ENCODE data around the gene CUX1. TPM values are rescaled to one million over a fixed set of nuclear protein-coding genes. Genes with fewer than 3 reads are reported as not detected.

The CUX1 gene
- total RNA-seq, 4 donors from 2014 or later = 56.9 to 124 (median 93.2) TPM

GRCh38 chr7:101953248-101953819, 135.9 kb downstream of the CUX1 start:
- intact Hi-C loops (cut with DNase I; ENCODE audit: low total_unique reads) = no loop called here
- in situ Hi-C loops (cut with MboI; ENCODE audit: low pct_ligation_motif_present in 1 of 4, low pct_unique_long_range_greater_than_20kb in 1 of 4, low sequenced_read_pairs in 3 of 4) = no loop called here
- Histone ChIP-seq H3K27ac (peak overlapping the region; percentile 72 to 84 (median 76)), H3K27me3 (no peaks in the 10 kb centered on the region), H3K4me1 (peaks cover 17 to 42% (median 24%) of the 10 kb centered on the region in 4 donors), H3K4me3 (no peak overlapping the region), H3K36me3 (no peaks in the 10 kb centered on the region), H3K9me3 (no peaks in the 10 kb centered on the region)
- TF ChIP-seq EP300 (IDR thresholded peaks at IDR 0.05; ENCODE audit: low read depth) (peak; percentile 65), POLR2AphosphoS5 (IDR thresholded peaks at IDR 0.05) (peak; percentile 50 to 87 (median 60)), CTCF (IDR thresholded peaks at IDR 0.05) (peak in 1 of 5 experiments; percentile 9), POLR2A (IDR thresholded peaks at IDR 0.05) (no peak)
- no peak for DNase-seq
- WGBS, 2 donors (ENCODE audit: low coverage in 1 of 2) = 58 to 65% methylated on average over 12 to 14 of the region's 14 CpGs

GRCh38 chr7:101954499-101954898, 137.1 kb downstream of the CUX1 start:
- no peaks in the 10 kb centered on the region for H3K9me3 ChIP-seq
- DNase-seq = no peak
- H3K36me3 ChIP-seq = no peaks in the 10 kb centered on the region
- 67 to 71% methylated on average over 1 to 5 of the region's 5 CpGs for WGBS, 2 donors (ENCODE audit: low coverage in 1 of 2)
- H3K27me3 ChIP-seq = no peaks in the 10 kb centered on the region
- in situ Hi-C loops (cut with MboI; ENCODE audit: low pct_ligation_motif_present in 1 of 4, low pct_unique_long_range_greater_than_20kb in 1 of 4, low sequenced_read_pairs in 3 of 4) (no loop called here), intact Hi-C loops (cut with DNase I; ENCODE audit: low total_unique reads) (no loop called here)
- H3K4me1 ChIP-seq = peaks cover 18 to 48% (median 29%) of the 10 kb centered on the region in 4 donors
- H3K4me3 ChIP-seq = no peak overlapping the region
- TF ChIP-seq POLR2AphosphoS5 (IDR thresholded peaks at IDR 0.05) (no peak), EP300 (IDR thresholded peaks at IDR 0.05; ENCODE audit: low read depth) (no peak), CTCF (IDR thresholded peaks at IDR 0.05) (no peak), POLR2A (IDR thresholded peaks at IDR 0.05) (no peak)
- H3K27ac ChIP-seq = peak overlapping the region; percentile 72 to 84 (median 76)

- intact Hi-C loops (cut with DNase I; ENCODE audit: low total_unique reads) = no loop called here
Observed at GRCh38 chr7:101956130-101956529, 138.7 kb downstream of the CUX1 start.

More at GRCh38 chr7:101956130-101956529, 138.7 kb downstream of the CUX1 start:
- no peaks in the 10 kb centered on the region for H3K27me3 ChIP-seq
- H3K4me3 ChIP-seq = no peak overlapping the region
- 79 to 90% methylated on average over 12 of the region's 12 CpGs for WGBS, 2 donors (ENCODE audit: low coverage in 1 of 2)
- no peaks in the 10 kb centered on the region for H3K36me3 ChIP-seq
- peaks cover 13 to 36% (median 26%) of the 10 kb centered on the region in 4 donors for H3K4me1 ChIP-seq
- no peak overlapping the region for H3K27ac ChIP-seq
- TF ChIP-seq POLR2AphosphoS5 (IDR thresholded peaks at IDR 0.05) (no peak), CTCF (IDR thresholded peaks at IDR 0.05) (no peak), EP300 (IDR thresholded peaks at IDR 0.05; ENCODE audit: low read depth) (no peak)
- no peaks in the 10 kb centered on the region for H3K9me3 ChIP-seq
- in situ Hi-C loops (cut with MboI; ENCODE audit: low pct_ligation_motif_present in 1 of 4, low pct_unique_long_range_greater_than_20kb in 1 of 4, low sequenced_read_pairs in 3 of 4) = no loop called here
- no peak for DNase-seq
